22Rv1 (cell line): ENCODE results near the gene CLEC19A.

ENCODE experiments used
- H3K27ac ChIP-seq: fragments of 450-650 bp; 2 replicates; pipeline ENCODE4 v1.5.1; 2017
- ZFX ChIP-seq: fragments of 450-650 bp; IDR thresholded peaks from 2 replicates; pipeline ENCODE4 v1.6.1; 2017; ENCODE audit warnings: antibody characterized with exemption, borderline replicate concordance
- TF ChIP-seq, protein P1 (sequence below): fragments of 450-650 bp; IDR thresholded peaks from 2 replicates; pipeline ENCODE4 v1.5.1; 2017; ENCODE audit warnings: mild to moderate bottlenecking

Gene CLEC19A

DNA sequence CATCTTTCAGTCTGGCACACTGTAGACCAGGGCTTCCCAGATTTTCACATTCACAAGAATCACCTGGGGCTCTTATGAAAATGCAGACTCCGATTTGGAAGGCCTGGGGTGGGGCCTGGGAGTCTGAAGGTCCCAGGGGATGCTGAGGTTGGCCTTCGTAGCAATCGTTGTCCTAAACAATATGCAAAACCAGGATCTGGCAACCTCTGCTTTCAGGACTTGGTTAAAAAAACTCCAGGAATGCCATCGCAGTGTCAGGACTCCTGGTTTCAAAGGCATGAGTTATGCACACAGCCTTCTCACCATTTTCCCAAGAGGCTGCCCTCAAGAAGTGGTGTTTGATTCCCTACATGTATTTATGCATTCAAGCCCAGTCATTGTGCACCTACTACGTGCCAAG lies 6.7 kb downstream of the CLEC19A start:
- no peak overlapping the region for H3K27ac ChIP-seq
- TF ChIP-seq, protein P1, sequence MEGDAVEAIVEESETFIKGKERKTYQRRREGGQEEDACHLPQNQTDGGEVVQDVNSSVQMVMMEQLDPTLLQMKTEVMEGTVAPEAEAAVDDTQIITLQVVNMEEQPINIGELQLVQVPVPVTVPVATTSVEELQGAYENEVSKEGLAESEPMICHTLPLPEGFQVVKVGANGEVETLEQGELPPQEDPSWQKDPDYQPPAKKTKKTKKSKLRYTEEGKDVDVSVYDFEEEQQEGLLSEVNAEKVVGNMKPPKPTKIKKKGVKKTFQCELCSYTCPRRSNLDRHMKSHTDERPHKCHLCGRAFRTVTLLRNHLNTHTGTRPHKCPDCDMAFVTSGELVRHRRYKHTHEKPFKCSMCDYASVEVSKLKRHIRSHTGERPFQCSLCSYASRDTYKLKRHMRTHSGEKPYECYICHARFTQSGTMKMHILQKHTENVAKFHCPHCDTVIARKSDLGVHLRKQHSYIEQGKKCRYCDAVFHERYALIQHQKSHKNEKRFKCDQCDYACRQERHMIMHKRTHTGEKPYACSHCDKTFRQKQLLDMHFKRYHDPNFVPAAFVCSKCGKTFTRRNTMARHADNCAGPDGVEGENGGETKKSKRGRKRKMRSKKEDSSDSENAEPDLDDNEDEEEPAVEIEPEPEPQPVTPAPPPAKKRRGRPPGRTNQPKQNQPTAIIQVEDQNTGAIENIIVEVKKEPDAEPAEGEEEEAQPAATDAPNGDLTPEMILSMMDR: no peak
- TF ChIP-seq ZFX: no peak

DNA sequence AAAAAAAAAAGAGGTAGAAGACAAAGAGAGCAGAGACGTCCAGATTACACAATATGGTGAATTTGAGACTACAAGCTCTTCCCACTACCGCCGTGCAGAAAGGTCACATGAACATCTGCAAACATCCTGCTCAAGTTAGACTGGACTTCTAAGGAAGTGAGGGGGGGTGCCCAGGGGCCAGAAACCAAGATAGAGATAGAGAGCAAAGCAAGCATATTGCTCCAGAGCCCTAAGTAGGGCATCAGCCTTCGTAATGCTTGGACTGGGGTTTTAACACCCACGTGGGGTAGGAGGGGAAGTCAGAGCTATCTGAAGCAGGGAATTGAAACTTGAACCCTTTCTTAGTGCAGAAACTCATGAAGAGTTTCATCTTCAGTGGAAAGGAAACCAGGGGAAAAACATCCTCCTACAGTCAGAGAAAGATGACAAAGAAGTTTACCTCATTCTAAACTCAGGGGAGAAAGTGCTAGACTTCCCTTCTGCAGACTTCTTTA lies 8.7 kb downstream of the CLEC19A start:
- no peak for TF ChIP-seq ZFX
- TF ChIP-seq, protein P1: no peak

DNA sequence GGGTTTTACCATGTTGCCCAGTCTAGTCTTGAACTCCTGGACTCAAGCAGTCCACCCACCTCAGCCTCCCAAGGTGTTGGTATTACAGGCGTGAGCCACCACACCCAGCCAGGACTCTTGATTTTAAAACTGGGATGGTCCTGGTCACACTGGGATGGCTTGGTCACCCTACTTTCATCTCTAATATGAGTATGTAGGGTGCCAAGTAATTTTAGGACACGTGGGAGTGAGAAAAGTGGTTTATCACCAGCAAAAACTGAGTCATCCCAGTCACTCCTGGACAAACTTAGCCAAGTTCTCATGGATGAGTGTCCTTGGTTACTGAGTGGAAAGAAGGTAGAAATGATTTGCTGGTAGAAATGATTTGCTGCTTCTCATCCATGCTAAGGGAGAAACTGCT lies 9.9 kb downstream of the CLEC19A start:
- H3K27ac ChIP-seq: no peak overlapping the region
- TF ChIP-seq, protein P1: no peak
- TF ChIP-seq ZFX: no peak

More for the DNA sequence above, 8.7 kb downstream of the CLEC19A start:
- no peak overlapping the region for H3K27ac ChIP-seq

DNA sequence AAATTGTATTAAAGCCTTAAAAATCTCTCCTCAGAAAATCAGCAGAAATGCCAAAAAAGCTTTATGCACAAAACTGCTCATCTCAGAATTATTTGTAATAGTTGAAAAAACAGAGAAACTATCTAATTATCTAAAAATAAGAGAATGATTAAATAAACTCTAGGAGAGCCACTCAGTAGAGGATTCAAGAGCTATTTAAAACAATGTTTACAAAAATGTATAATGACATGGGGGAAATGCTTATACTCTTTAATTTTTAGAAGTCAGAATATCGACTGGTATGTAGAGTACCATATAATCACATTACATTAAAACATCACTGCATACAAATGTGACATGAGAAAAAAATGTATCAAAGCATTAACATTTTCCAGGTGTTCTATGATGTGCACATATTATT lies 11.9 kb downstream of the CLEC19A start:
- TF ChIP-seq ZFX: no peak
- TF ChIP-seq, protein P1: no peak
- H3K27ac ChIP-seq: no peak overlapping the region

DNA sequence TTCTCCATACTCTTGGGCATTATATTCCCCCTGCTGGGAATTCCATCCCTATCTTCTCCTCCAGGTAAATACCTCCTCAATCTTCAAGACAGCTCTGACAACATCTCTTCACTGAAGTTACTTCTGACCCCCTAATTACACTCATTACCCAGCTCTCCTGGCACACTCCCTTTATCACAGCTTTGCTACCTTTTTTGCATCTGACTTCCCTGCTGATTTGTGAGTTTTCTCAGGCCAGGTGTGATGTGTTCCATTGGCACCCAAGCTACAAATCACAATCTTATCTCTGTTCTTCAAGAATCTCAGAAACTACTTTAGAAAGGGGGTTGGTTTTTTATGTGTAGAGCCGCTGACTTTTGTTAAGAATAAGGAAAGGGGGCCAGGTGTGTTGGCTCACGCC lies 14.0 kb downstream of the CLEC19A start:
- no peak overlapping the region for H3K27ac ChIP-seq
- TF ChIP-seq, protein P1: no peak

DNA sequence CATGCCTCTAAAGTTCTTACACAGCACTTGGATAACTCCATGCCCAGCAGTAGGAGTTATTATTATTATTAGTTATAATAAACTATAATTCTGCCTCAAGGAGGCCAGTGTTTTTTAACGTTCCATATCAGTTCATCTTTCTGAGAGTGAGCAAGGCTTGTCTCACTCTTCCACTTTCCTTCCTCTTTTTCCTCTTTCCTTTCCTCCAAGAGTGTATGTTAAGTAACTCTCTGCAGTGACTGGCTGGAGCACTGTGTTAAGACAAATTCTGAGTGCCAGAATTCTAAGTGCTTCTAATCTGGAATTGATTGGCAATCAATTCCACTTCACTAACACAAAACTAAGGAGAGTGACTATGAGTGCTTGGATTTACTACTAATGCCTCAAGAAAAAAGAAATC lies 16.4 kb downstream of the CLEC19A start:
- no peak overlapping the region for H3K27ac ChIP-seq
- TF ChIP-seq, protein P1: no peak
- TF ChIP-seq ZFX: no peak

DNA sequence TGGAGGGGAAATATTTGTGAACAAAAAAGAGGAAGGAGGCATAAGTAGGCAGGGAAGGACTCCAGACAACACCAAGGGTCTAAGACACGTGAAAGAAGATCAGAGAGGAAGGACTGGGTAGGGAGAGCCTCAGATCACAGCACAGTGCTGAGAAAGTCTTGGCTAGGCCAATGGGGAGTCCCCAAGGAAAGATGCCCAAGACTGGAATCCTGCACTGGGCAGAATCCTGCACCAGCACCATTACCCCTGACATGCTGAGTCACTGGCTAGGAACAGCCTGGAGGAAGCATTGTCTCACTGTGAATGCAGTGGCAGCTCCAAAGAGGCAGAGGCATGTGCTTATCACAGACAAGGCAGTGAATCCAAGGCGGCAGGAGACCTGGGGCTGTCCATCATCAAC lies 19.2 kb downstream of the CLEC19A start:
- H3K27ac ChIP-seq: no peak overlapping the region
- TF ChIP-seq, protein P1: no peak
- TF ChIP-seq ZFX: no peak
